Small intestine (tissue), 7 donors: ENCODE measurements around the gene KLC1. TPM values are rescaled to one million over a fixed set of nuclear protein-coding genes. Genes with fewer than 3 reads are reported as not detected.
"Not testable (repeated sequence)": the region's sequence is repeated elsewhere in the genome, so short reads cannot be mapped to it uniquely, and the experiment has no call there.

ENCODE experiments used
- DNase-seq, 2 donors: peaks; one replicate each; pipeline versions ENCODE4 v3.0.0 to v3.0.0-alpha.2; 2013
- FAIRE-seq: peaks from 2 replicates; lab custom pipeline; 2012; peaks lifted over from hg19 to GRCh38; lab: Jason Lieb, UNC
- H3K27ac ChIP-seq, 3 donors: one replicate each; pipeline ENCODE4 v1.5.1; 2013; ENCODE audit warnings: low read length in 2 of 3, mild to moderate bottlenecking in 2 of 3, control low read depth in 1 of 3, inconsistent platforms in 1 of 3, low read depth in 1 of 3, moderate library complexity in 1 of 3
- H3K27me3 ChIP-seq, 3 donors: one replicate each; pipeline ENCODE4 v1.6.1; 2013; ENCODE audit warnings: low read length in 3 of 3, inconsistent platforms in 1 of 3; ENCODE audit not compliant: control insufficient read depth in 3 of 3, insufficient read depth in 3 of 3
- H3K36me3 ChIP-seq, 3 donors: one replicate each; pipeline ENCODE4 v1.6.1; 2013; ENCODE audit warnings: low read length in 3 of 3, inconsistent platforms in 1 of 3, low read depth in 1 of 3, mild to moderate bottlenecking in 1 of 3, moderate library complexity in 1 of 3; ENCODE audit not compliant: control insufficient read depth in 3 of 3, insufficient read depth in 2 of 3
- H3K4me1 ChIP-seq, 3 donors: one replicate each; pipeline ENCODE4 v1.6.1; 2013; ENCODE audit warnings: low read length in 2 of 3, inconsistent platforms in 1 of 3, low read depth in 1 of 3, mild to moderate bottlenecking in 1 of 3, moderate library complexity in 1 of 3; ENCODE audit not compliant: control insufficient read depth in 3 of 3, insufficient read depth in 2 of 3
- H3K4me3 ChIP-seq, 3 donors: one replicate each; pipeline ENCODE4 v1.5.1; 2013; ENCODE audit warnings: low read length in 3 of 3, control low read depth in 1 of 3, inconsistent platforms in 1 of 3, low read depth in 1 of 3, mild to moderate bottlenecking in 1 of 3, moderate library complexity in 1 of 3
- H3K9me3 ChIP-seq, 2 donors: one replicate each; pipeline ENCODE4 v1.6.1; 2013; ENCODE audit warnings: low read depth in 1 of 2, low read length in 1 of 2; ENCODE audit not compliant: control insufficient read depth in 2 of 2, insufficient read depth in 1 of 2
- WGBS, 3 donors: extraction: QIAGEN DNeasy Blood & Tissue Kit; methylation state at CpG; one replicate each; pipeline ENCODE4 v1.1.7; 2013; 5-methylcytosine and 5-hydroxymethylcytosine counted together
- polyA plus RNA-seq, 4 donors: library from polyadenylated mRNA; stranded (reverse) in 3 of 4; unstranded in 1 of 4; fragments of 200-250 nt in 3 of 4; fragments of 120-200 nt in 1 of 4; gene quantifications; one replicate each; pipeline versions ENCODE4 v1.2.1 to v1.2.3, GENCODE V29; 2013
- donor health status: healthy with polysubstance abuse.
- donor health status: control.
- donor health status: control.
- donor health status: Bipolar disorder and iron deficiency.
- donor health status: healthy.

Gene KLC1
- polyA plus RNA-seq, 4 donors, result 45.9 to 74.4 (median 67.4) TPM

- Histone ChIP-seq H3K9me3 (no peaks in the 10 kb centered on the region), H3K27me3 (no peaks in the 10 kb centered on the region), H3K4me3 (no peak overlapping the region), H3K27ac (no peak overlapping the region), H3K4me1 (peaks cover 0 to 2% (median 0%) of the 10 kb centered on the region in 3 donors), H3K36me3 (peaks cover 0 to 14% (median 0%) of the 10 kb centered on the region in 3 donors)
- no peak for FAIRE-seq
- DNase-seq, result no peak
- WGBS, 3 donors, result 93 to 96% (median 95%) methylated on average over 4 of the region's 4 CpGs
Observed at GRCh38 chr14:103641161-103641560, 12.2 kb downstream of the KLC1 start.

GRCh38 chr14:103646189-103646588, 17.2 kb downstream of the KLC1 start:
- peaks cover 0 to 19% (median 0%) of the 10 kb centered on the region in 3 donors for H3K36me3 ChIP-seq
- no peak overlapping the region for H3K4me3 ChIP-seq
- WGBS, 3 donors, result 84 to 96% (median 88%) methylated on average over 3 of the region's 3 CpGs
- H3K4me1 ChIP-seq, result no peaks in the 10 kb centered on the region
- DNase-seq (no peak), FAIRE-seq (no peak)
- H3K27me3 ChIP-seq, result no peaks in the 10 kb centered on the region
- H3K27ac ChIP-seq, result no peak overlapping the region
- H3K9me3 ChIP-seq, result no peaks in the 10 kb centered on the region

- FAIRE-seq, result no peak
Observed at GRCh38 chr14:103649001-103649400, 20.0 kb downstream of the KLC1 start.

GRCh38 chr14:103650213-103650612, 21.2 kb downstream of the KLC1 start:
- Histone ChIP-seq H3K4me1 (no peaks in the 10 kb centered on the region), H3K4me3 (no peak overlapping the region), H3K27ac (no peak overlapping the region), H3K27me3 (no peaks in the 10 kb centered on the region), H3K36me3 (peaks cover 3 to 30% (median 3%) of the 10 kb centered on the region in 3 donors), H3K9me3 (no peaks in the 10 kb centered on the region)
- DNase-seq (no peak), FAIRE-seq (no peak)
- WGBS, 3 donors, result 84 to 95% (median 91%) methylated on average over 4 of the region's 4 CpGs

More at GRCh38 chr14:103649001-103649400, 20.0 kb downstream of the KLC1 start:
- DNase-seq, result no peak
- Histone ChIP-seq H3K27ac (no peak overlapping the region), H3K4me1 (no peaks in the 10 kb centered on the region), H3K4me3 (no peak overlapping the region), H3K27me3 (no peaks in the 10 kb centered on the region), H3K9me3 (no peaks in the 10 kb centered on the region), H3K36me3 (peaks cover 0 to 26% (median 3%) of the 10 kb centered on the region in 3 donors)
- 98 to 100% (median 99%) methylated on average over 3 of the region's 3 CpGs for WGBS, 3 donors

GRCh38 chr14:103651585-103651984, 22.6 kb downstream of the KLC1 start:
- DNase-seq, result no peak
- no peaks in the 10 kb centered on the region for H3K4me1 ChIP-seq
- peaks cover 3 to 41% (median 7%) of the 10 kb centered on the region in 3 donors for H3K36me3 ChIP-seq
- no peaks in the 10 kb centered on the region for H3K27me3 ChIP-seq
- FAIRE-seq, result no peak
- 76 to 86% (median 83%) methylated on average over 7 of the region's 7 CpGs for WGBS, 3 donors
- no peak overlapping the region for H3K4me3 ChIP-seq
- H3K27ac ChIP-seq, result no peak overlapping the region
- no peaks in the 10 kb centered on the region for H3K9me3 ChIP-seq

- Histone ChIP-seq H3K36me3 (peaks cover 6 to 50% (median 12%) of the 10 kb centered on the region in 3 donors), H3K27me3 (no peaks in the 10 kb centered on the region), H3K4me1 (no peaks in the 10 kb centered on the region), H3K9me3 (no peaks in the 10 kb centered on the region), H3K4me3 (no peak overlapping the region), H3K27ac (no peak overlapping the region)
- 76 to 86% (median 86%) methylated on average over 3 of the region's 3 CpGs for WGBS, 3 donors
- no peak for FAIRE-seq
- DNase-seq, result no peak
Observed at GRCh38 chr14:103652806-103653205, 23.8 kb downstream of the KLC1 start.

GRCh38 chr14:103653336-103653735, 24.3 kb downstream of the KLC1 start:
- not testable (repeated sequence) for H3K4me1 ChIP-seq, H3K27me3 ChIP-seq, DNase-seq, H3K27ac ChIP-seq, FAIRE-seq, H3K4me3 ChIP-seq, H3K9me3 ChIP-seq
- H3K36me3 ChIP-seq, result peaks cover 6 to 53% (median 15%) of the 10 kb centered on the region in 3 donors
- WGBS, 3 donors, result 65 to 83% (median 80%) methylated on average over 10 of the region's 10 CpGs

GRCh38 chr14:103653805-103654204, 24.8 kb downstream of the KLC1 start:
- no peaks in the 10 kb centered on the region for H3K4me1 ChIP-seq
- H3K4me3 ChIP-seq, result no peak overlapping the region
- no peak for DNase-seq
- FAIRE-seq, result no peak
- WGBS, 3 donors, result 76 to 91% (median 81%) methylated on average over 4 of the region's 4 CpGs
- H3K27me3 ChIP-seq, result no peaks in the 10 kb centered on the region
- H3K9me3 ChIP-seq, result no peaks in the 10 kb centered on the region
- H3K36me3 ChIP-seq, result peaks cover 6 to 53% (median 15%) of the 10 kb centered on the region in 3 donors
- H3K27ac ChIP-seq, result no peak overlapping the region

- H3K27me3 ChIP-seq, result no peaks in the 10 kb centered on the region
- 86% methylated on average over 6 of the region's 6 CpGs for WGBS, 3 donors
- DNase-seq, result no peak
- no peak for FAIRE-seq
- H3K27ac ChIP-seq, result no peak overlapping the region
- peaks cover 6 to 56% (median 18%) of the 10 kb centered on the region in 3 donors for H3K36me3 ChIP-seq
- no peaks in the 10 kb centered on the region for H3K4me1 ChIP-seq
- H3K9me3 ChIP-seq, result no peaks in the 10 kb centered on the region
- no peak overlapping the region for H3K4me3 ChIP-seq
Observed at GRCh38 chr14:103654619-103655018, 25.6 kb downstream of the KLC1 start.
